NT2/D1 (cell line): ENCODE measurements around the gene DAB2IP.

Experiments
- DNase-seq: peaks from one replicate; pipeline ENCODE4 v3.0.0-alpha.2; 2011; ENCODE audit warnings: low read depth, low spot score
- H3K27me3 ChIP-seq: 2 replicates; pipeline ENCODE4 v1.6.0; 2011; ENCODE audit warnings: mild to moderate bottlenecking; ENCODE audit not compliant: insufficient read length, insufficient read depth
- H3K36me3 ChIP-seq: 2 replicates; pipeline ENCODE4 v1.6.1; 2011; ENCODE audit warnings: mild to moderate bottlenecking, low read length, mixed read lengths; ENCODE audit not compliant: insufficient read depth, insufficient read length
- H3K4me1 ChIP-seq: 2 replicates; pipeline ENCODE4 v1.5.1; 2011; ENCODE audit not compliant: insufficient read depth, insufficient read length
- H3K4me3 ChIP-seq: 2 replicates; pipeline ENCODE4 v1.5.1; 2011; ENCODE audit warnings: low read depth; ENCODE audit not compliant: insufficient read length
- H3K9ac ChIP-seq: 2 replicates; pipeline ENCODE4 v1.6.0; 2011; ENCODE audit warnings: low read depth; ENCODE audit not compliant: insufficient read length
- H3K9me3 ChIP-seq: 2 replicates; pipeline ENCODE4 v1.5.1; 2011; ENCODE audit warnings: mild to moderate bottlenecking, low read length; ENCODE audit not compliant: insufficient read depth
- SUZ12 ChIP-seq: IDR thresholded peaks from 2 replicates; pipeline ENCODE4 v1.6.1; 2011; ENCODE audit not compliant: insufficient read length, insufficient read depth; ENCODE audit errors: extremely low read depth
- YY1 ChIP-seq: IDR thresholded peaks from 2 replicates; pipeline ENCODE4 v1.6.1; 2011; ENCODE audit not compliant: insufficient read length, insufficient read depth
- ZNF274 ChIP-seq: IDR thresholded peaks from 2 replicates; pipeline ENCODE4 v1.6.1; 2011; ENCODE audit warnings: mild to moderate bottlenecking, low read depth, low read length

DAB2IP gene

DNA sequence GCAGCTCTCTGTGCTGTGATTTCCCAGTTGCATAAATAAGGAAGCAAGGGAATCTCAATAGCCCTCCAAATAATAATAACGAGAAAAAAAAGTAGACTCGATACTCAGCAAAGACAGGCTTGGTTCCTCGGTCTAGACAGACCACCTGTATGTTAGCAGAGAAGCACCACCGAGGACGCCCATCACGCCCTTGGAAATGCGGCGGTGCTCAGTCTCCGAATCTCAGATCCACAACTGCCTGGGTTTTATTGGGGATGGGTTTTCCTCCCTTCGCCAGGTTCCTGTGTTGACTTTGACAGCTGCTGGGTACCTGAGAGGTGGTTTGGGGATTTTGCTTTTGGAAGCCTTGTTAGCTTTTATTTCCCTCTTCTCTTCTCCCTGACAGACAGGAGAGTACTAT, 7.2 kb downstream of the DAB2IP start:
- no peak overlapping the region for H3K9ac ChIP-seq
- H3K36me3 ChIP-seq, result peaks cover 50% of the 10 kb centered on the region
- H3K4me3 ChIP-seq, result no peak overlapping the region
- no peaks in the 10 kb centered on the region for H3K9me3 ChIP-seq
- no peaks in the 10 kb centered on the region for H3K27me3 ChIP-seq
- TF ChIP-seq YY1 (no peak), SUZ12 (no peak), ZNF274 (no peak)
- peaks cover 22% of the 10 kb centered on the region for H3K4me1 ChIP-seq
- no peak for DNase-seq

GRCh38 chr9:121660367-121660766, 8.9 kb downstream of the DAB2IP start:
- Histone ChIP-seq H3K36me3 (peaks cover 40% of the 10 kb centered on the region), H3K4me3 (no peak overlapping the region), H3K4me1 (peaks cover 12% of the 10 kb centered on the region), H3K27me3 (no peaks in the 10 kb centered on the region), H3K9me3 (no peaks in the 10 kb centered on the region), H3K9ac (no peak overlapping the region)
- no peak for DNase-seq
- TF ChIP-seq YY1 (no peak), SUZ12 (no peak), ZNF274 (no peak)

DNA sequence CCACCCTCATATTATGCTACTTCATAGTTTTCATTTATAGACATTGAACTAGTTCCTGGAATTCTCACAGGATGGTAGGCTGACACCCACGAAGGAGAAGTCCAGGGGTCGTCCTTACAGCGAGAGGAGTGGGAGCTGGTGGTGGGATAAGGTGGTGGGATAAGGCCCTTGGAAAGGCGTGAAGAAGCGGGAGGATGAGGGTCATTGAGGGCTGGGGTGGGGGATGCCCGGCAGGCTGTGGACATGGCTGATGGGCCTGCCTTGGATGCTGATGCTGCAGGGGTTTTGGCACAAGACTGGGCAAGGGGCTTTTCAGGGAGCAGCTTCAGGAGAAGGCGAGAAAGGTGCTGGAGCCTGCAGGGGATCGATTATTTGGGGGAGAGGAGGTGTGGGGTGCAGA, 9.4 kb downstream of the DAB2IP start:
- DNase-seq, result no peak
- H3K9ac ChIP-seq, result no peak overlapping the region
- TF ChIP-seq YY1, result no peak
- TF ChIP-seq SUZ12, result no peak
- TF ChIP-seq ZNF274, result no peak
- no peak overlapping the region for H3K4me3 ChIP-seq
- peaks cover 12% of the 10 kb centered on the region for H3K4me1 ChIP-seq
- H3K36me3 ChIP-seq, result peaks cover 36% of the 10 kb centered on the region
- H3K27me3 ChIP-seq, result no peaks in the 10 kb centered on the region
- H3K9me3 ChIP-seq, result no peaks in the 10 kb centered on the region

GRCh38 chr9:121661328-121661727, 9.9 kb downstream of the DAB2IP start:
- Histone ChIP-seq H3K36me3 (peaks cover 33% of the 10 kb centered on the region), H3K9me3 (no peaks in the 10 kb centered on the region), H3K27me3 (no peaks in the 10 kb centered on the region), H3K4me1 (peaks cover 12% of the 10 kb centered on the region), H3K9ac (no peak overlapping the region), H3K4me3 (no peak overlapping the region)
- TF ChIP-seq SUZ12, result no peak
- no peak for TF ChIP-seq ZNF274
- TF ChIP-seq YY1, result no peak
- DNase-seq, result no peak

- H3K27me3 ChIP-seq, result no peaks in the 10 kb centered on the region
Measured at GRCh38 chr9:121662359-121662758, 10.9 kb downstream of the DAB2IP start.

GRCh38 chr9:121662891-121663580, 11.6 kb downstream of the DAB2IP start:
- Histone ChIP-seq H3K36me3 (peaks cover 16% of the 10 kb centered on the region), H3K9ac (no peak overlapping the region), H3K9me3 (no peaks in the 10 kb centered on the region), H3K4me3 (no peak overlapping the region), H3K4me1 (peaks cover 6% of the 10 kb centered on the region), H3K27me3 (no peaks in the 10 kb centered on the region)
- DNase-seq, result no peak
- TF ChIP-seq SUZ12 (no peak), YY1 (no peak), ZNF274 (no peak)

More at GRCh38 chr9:121662359-121662758, 10.9 kb downstream of the DAB2IP start:
- Histone ChIP-seq H3K9ac (no peak overlapping the region), H3K4me3 (no peak overlapping the region), H3K36me3 (peaks cover 23% of the 10 kb centered on the region), H3K4me1 (peaks cover 6% of the 10 kb centered on the region), H3K9me3 (no peaks in the 10 kb centered on the region)
- TF ChIP-seq ZNF274 (no peak), SUZ12 (no peak), YY1 (no peak)
- DNase-seq, result no peak

GRCh38 chr9:121663591-121663990, 12.2 kb downstream of the DAB2IP start:
- no peak for DNase-seq
- H3K36me3 ChIP-seq, result peaks cover 12% of the 10 kb centered on the region
- no peak overlapping the region for H3K4me3 ChIP-seq
- H3K9ac ChIP-seq, result no peak overlapping the region
- H3K27me3 ChIP-seq, result no peaks in the 10 kb centered on the region
- TF ChIP-seq SUZ12 (no peak), ZNF274 (no peak), YY1 (no peak)
- peaks cover 6% of the 10 kb centered on the region for H3K4me1 ChIP-seq
- H3K9me3 ChIP-seq, result no peaks in the 10 kb centered on the region
